SK-N-SH treated with all-trans-retinoic acid at 6 μM for 48 hours (cell line): ENCODE measurements around the gene TMEM132D.

Source experiments
- ATAC-seq: fragments of 200-7000 bp; cut with Tn5 transposase; 3 replicates; pipeline ENCODE4 v1.9.1; 2020; ENCODE audit warnings: mild to moderate bottlenecking, moderate library complexity
- ARNTL ChIP-seq: fragments of 450-650 bp; formaldehyde crosslinking; IDR thresholded peaks from 2 replicates; pipeline ENCODE4 v1.5.0; 2020; ENCODE audit warnings: low read depth, mild to moderate bottlenecking, moderate library complexity, borderline replicate concordance
- BACH2 ChIP-seq: fragments of 250-450 bp; sonication (Bioruptor Pico); IDR thresholded peaks from 2 replicates; pipeline ENCODE4 v1.9.0; 2021; ENCODE audit warnings: mild to moderate bottlenecking, borderline replicate concordance
- CSDC2 ChIP-seq: fragments of 250-450 bp; sonication (Bioruptor Pico); IDR thresholded peaks from 2 replicates; pipeline ENCODE4 v1.5.0; 2020; ENCODE audit warnings: mild to moderate bottlenecking, moderate library complexity
- ESRRG ChIP-seq: fragments of 250-450 bp; sonication (Bioruptor Pico); IDR thresholded peaks from 2 replicates; pipeline ENCODE4 v1.6.1; 2021; ENCODE audit warnings: mild to moderate bottlenecking
- GLIS3 ChIP-seq: fragments of 250-450 bp; sonication (Bioruptor Pico); IDR thresholded peaks from 2 replicates; pipeline ENCODE4 v1.5.0; 2020; ENCODE audit warnings: mild to moderate bottlenecking, moderate library complexity
- ISL1 ChIP-seq: fragments of 250-450 bp; sonication (Bioruptor Pico); IDR thresholded peaks from 2 replicates; pipeline ENCODE4 v2.1.2; 2022; ENCODE audit warnings: mild to moderate bottlenecking, moderate library complexity
- OSR1 ChIP-seq: fragments of 250-450 bp; sonication (Bioruptor Pico); IDR thresholded peaks from 2 replicates; pipeline ENCODE4 v1.8.0; 2022; ENCODE audit warnings: moderate library complexity, mild to moderate bottlenecking, inconsistent platforms
- PPARA ChIP-seq: fragments of 250-450 bp; sonication (Bioruptor Pico); IDR thresholded peaks from 2 replicates; pipeline ENCODE4 v1.5.0; 2020; ENCODE audit warnings: mild to moderate bottlenecking, borderline replicate concordance
- RARB ChIP-seq: fragments of 250-450 bp; sonication (Bioruptor Pico); IDR thresholded peaks from 2 replicates; pipeline ENCODE4 v1.8.0; 2021; ENCODE audit warnings: mild to moderate bottlenecking, moderate library complexity
- SNAI2 ChIP-seq: fragments of 250-450 bp; sonication (Bioruptor Pico); IDR thresholded peaks from 2 replicates; pipeline ENCODE4 v1.5.0; 2020; ENCODE audit warnings: mild to moderate bottlenecking, moderate library complexity
- TOX ChIP-seq: fragments of 250-450 bp; sonication (Bioruptor Pico); IDR thresholded peaks from 2 replicates; pipeline ENCODE4 v1.8.0; 2021; ENCODE audit warnings: mild to moderate bottlenecking, moderate library complexity, borderline replicate concordance
- ZC3H10 ChIP-seq: fragments of 250-450 bp; sonication (Bioruptor Pico); IDR thresholded peaks from 2 replicates; pipeline ENCODE4 v1.5.1; 2021; ENCODE audit warnings: mild to moderate bottlenecking, moderate library complexity
- ZFP3 ChIP-seq: fragments of 250-450 bp; sonication (Bioruptor Pico); IDR thresholded peaks from 2 replicates; pipeline ENCODE4 v1.5.0; 2020; ENCODE audit warnings: mild to moderate bottlenecking, moderate library complexity
- ZFP30 ChIP-seq: fragments of 450-650 bp; formaldehyde crosslinking; IDR thresholded peaks from 2 replicates; pipeline ENCODE4 v1.5.0; 2022; ENCODE audit warnings: mild to moderate bottlenecking, moderate library complexity
- ZNF565 ChIP-seq: fragments of 450-650 bp; formaldehyde crosslinking; conservative IDR thresholded peaks from 2 replicates; pipeline ENCODE4 v1.5.0; 2020; ENCODE audit warnings: low read depth, mild to moderate bottlenecking, moderate library complexity
- ZNF70 ChIP-seq: fragments of 450-650 bp; formaldehyde crosslinking; IDR thresholded peaks from 2 replicates; pipeline ENCODE4 v1.5.0; 2020; ENCODE audit warnings: mild to moderate bottlenecking, moderate library complexity
- ZNF8 ChIP-seq: fragments of 450-650 bp; formaldehyde crosslinking; IDR thresholded peaks from 2 replicates; pipeline ENCODE4 v1.5.0; 2020; ENCODE audit warnings: mild to moderate bottlenecking, moderate library complexity
- TF ChIP-seq, protein P1 (sequence below): fragments of 250-450 bp; sonication (Bioruptor Pico); IDR thresholded peaks from 2 replicates; pipeline ENCODE4 v1.8.0; 2021; ENCODE audit warnings: low read depth, mild to moderate bottlenecking, moderate library complexity, borderline replicate concordance
- TF ChIP-seq, protein P2 (sequence below): fragments of 250-450 bp; sonication (Bioruptor Pico); IDR thresholded peaks from 2 replicates; pipeline ENCODE4 v1.5.0; 2020; ENCODE audit warnings: mild to moderate bottlenecking, moderate library complexity
- TF ChIP-seq, protein P3 (sequence below): fragments of 250-450 bp; sonication (Bioruptor Pico); IDR thresholded peaks from 2 replicates; pipeline ENCODE4 v1.5.1; 2021; ENCODE audit warnings: mild to moderate bottlenecking, moderate library complexity
- TF ChIP-seq, protein P4 (sequence below): fragments of 250-450 bp; sonication (Bioruptor Pico); IDR thresholded peaks from 2 replicates; pipeline ENCODE4 v1.5.1; 2020; ENCODE audit warnings: low read depth, mild to moderate bottlenecking, moderate library complexity
- TF ChIP-seq, protein P5 (sequence below): fragments of 250-450 bp; sonication (Bioruptor Pico); IDR thresholded peaks from 2 replicates; pipeline ENCODE4 v1.8.0; 2020; ENCODE audit warnings: mild to moderate bottlenecking, moderate library complexity, borderline replicate concordance

TMEM132D gene

DNA sequence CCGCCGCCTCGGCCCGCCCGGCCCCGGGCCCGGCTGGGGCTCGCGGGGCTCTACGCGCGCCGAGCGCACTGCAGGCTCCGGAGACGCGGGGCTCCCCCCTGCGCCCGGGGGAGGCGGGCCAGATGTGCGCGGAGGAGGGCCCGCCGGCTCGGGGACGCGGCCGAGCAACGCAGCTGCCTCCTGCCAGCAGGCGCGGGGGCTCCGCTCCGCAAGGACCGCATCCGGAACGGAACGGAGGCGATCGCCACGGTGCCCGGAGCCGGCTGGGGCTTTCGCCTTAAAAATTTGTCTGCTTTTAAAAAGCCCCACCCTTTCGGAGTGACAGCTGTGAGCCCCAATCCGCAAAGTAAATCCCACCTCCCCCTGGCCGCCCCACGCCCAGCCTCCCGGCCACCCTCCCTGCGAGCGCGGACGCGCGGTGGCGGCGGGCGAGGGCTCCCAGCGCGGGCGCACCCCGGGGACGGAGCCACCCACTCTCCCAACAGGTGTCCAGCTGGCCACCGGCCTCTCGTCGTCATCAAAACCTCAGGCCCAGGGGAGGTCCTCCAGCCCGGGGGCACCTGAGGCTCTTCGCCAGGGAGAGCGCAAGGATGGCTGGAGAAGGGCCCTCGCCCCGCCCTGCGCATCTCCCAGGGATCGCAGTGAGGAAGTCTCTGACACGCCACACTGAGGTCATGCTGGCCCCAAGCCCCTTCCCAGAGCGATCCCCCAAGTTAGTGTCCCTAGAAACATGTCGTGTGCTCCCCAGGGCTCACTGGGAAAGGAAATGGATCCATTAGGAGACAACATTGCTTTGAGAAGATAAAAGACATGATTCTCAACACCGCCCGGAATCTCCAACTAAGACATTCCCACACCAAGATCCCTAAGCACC is at the start of gene TMEM132D:
TMEM132D (minus strand) TSS at position 70 of the 874 bp plus-strand sequence.
- TF ChIP-seq RARB (no peak), ZNF70 (CRISPR knock-in tag) (no peak), ZFP30 (CRISPR knock-in tag) (no peak), PPARA (CRISPR knock-in tag) (no peak), TOX (CRISPR knock-in tag) (no peak)
- TF ChIP-seq, protein P1, sequence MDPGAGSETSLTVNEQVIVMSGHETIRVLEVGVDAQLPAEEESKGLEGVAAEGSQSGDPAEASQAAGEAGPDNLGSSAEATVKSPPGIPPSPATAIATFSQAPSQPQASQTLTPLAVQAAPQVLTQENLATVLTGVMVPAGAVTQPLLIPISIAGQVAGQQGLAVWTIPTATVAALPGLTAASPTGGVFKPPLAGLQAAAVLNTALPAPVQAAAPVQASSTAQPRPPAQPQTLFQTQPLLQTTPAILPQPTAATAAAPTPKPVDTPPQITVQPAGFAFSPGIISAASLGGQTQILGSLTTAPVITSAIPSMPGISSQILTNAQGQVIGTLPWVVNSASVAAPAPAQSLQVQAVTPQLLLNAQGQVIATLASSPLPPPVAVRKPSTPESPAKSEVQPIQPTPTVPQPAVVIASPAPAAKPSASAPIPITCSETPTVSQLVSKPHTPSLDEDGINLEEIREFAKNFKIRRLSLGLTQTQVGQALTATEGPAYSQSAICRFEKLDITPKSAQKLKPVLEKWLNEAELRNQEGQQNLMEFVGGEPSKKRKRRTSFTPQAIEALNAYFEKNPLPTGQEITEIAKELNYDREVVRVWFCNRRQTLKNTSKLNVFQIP = no peak
- TF ChIP-seq, protein P2, sequence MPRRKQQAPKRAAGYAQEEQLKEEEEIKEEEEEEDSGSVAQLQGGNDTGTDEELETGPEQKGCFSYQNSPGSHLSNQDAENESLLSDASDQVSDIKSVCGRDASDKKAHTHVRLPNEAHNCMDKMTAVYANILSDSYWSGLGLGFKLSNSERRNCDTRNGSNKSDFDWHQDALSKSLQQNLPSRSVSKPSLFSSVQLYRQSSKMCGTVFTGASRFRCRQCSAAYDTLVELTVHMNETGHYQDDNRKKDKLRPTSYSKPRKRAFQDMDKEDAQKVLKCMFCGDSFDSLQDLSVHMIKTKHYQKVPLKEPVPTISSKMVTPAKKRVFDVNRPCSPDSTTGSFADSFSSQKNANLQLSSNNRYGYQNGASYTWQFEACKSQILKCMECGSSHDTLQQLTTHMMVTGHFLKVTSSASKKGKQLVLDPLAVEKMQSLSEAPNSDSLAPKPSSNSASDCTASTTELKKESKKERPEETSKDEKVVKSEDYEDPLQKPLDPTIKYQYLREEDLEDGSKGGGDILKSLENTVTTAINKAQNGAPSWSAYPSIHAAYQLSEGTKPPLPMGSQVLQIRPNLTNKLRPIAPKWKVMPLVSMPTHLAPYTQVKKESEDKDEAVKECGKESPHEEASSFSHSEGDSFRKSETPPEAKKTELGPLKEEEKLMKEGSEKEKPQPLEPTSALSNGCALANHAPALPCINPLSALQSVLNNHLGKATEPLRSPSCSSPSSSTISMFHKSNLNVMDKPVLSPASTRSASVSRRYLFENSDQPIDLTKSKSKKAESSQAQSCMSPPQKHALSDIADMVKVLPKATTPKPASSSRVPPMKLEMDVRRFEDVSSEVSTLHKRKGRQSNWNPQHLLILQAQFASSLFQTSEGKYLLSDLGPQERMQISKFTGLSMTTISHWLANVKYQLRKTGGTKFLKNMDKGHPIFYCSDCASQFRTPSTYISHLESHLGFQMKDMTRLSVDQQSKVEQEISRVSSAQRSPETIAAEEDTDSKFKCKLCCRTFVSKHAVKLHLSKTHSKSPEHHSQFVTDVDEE (CRISPR knock-in tag) = no peak
- no peak for ATAC-seq

DNA sequence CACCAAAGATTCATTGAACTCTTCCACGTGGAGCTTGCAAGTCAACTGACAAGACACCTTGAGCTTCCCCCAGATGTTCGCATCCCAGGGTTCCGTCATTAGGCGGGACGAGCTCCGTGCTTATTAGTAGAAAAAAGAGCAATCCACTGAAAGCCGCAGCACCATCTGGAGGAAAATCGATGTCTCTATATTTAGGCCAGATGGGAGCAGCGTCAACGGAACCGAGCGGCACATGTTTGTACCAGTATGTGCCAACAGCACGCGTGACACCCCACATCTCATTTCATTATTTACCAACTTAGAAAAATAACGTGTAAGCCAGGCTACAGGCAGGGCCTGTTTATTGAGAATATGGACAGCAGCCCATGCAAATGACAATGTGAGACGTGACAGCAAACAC is 45.8 kb upstream of the TMEM132D start:
- TF ChIP-seq ZNF565 (no peak), ZNF70 (CRISPR knock-in tag) (no peak), ZC3H10 (no peak), ZFP30 (CRISPR knock-in tag) (no peak), ZNF8 (CRISPR knock-in tag) (no peak), PPARA (CRISPR knock-in tag) (no peak), ARNTL (CRISPR knock-in tag) (no peak), ISL1 (CRISPR knock-in tag) (no peak)
- TF ChIP-seq, protein P3, sequence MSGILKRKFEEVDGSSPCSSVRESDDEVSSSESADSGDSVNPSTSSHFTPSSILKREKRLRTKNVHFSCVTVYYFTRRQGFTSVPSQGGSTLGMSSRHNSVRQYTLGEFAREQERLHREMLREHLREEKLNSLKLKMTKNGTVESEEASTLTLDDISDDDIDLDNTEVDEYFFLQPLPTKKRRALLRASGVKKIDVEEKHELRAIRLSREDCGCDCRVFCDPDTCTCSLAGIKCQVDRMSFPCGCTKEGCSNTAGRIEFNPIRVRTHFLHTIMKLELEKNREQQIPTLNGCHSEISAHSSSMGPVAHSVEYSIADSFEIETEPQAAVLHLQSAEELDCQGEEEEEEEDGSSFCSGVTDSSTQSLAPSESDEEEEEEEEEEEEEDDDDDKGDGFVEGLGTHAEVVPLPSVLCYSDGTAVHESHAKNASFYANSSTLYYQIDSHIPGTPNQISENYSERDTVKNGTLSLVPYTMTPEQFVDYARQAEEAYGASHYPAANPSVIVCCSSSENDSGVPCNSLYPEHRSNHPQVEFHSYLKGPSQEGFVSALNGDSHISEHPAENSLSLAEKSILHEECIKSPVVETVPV = no peak
- TF ChIP-seq, protein P4, sequence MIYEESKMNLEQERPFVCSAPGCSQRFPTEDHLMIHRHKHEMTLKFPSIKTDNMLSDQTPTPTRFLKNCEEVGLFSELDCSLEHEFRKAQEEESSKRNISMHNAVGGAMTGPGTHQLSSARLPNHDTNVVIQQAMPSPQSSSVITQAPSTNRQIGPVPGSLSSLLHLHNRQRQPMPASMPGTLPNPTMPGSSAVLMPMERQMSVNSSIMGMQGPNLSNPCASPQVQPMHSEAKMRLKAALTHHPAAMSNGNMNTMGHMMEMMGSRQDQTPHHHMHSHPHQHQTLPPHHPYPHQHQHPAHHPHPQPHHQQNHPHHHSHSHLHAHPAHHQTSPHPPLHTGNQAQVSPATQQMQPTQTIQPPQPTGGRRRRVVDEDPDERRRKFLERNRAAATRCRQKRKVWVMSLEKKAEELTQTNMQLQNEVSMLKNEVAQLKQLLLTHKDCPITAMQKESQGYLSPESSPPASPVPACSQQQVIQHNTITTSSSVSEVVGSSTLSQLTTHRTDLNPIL (CRISPR knock-in tag) = no peak
- no peak for ATAC-seq

DNA sequence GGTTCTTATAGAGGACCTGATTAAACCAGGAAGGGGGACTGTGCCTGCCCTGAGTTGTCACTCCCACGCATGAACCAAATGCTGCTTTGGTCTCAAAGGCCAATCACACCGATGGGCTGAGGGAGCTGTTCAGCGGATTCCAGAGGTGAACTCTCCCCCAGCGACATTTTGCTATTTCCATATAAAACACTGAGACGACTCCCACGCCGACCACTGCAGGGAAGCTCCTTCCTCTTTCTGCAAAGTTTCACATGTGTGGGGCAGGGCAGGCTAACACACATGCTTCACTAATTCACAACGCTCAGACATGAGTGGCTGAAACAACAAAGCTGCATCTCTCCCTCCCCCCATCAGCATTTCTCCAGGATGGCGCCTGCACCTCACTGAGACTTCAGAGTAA is 37.8 kb upstream of the TMEM132D start:
- no peak for ATAC-seq
- TF ChIP-seq SNAI2 (CRISPR knock-in tag) = no peak
- TF ChIP-seq GLIS3 (CRISPR knock-in tag) = no peak
- no peak for TF ChIP-seq RARB
- no peak for TF ChIP-seq ISL1 (CRISPR knock-in tag)
- no peak for TF ChIP-seq BACH2
- no peak for TF ChIP-seq PPARA (CRISPR knock-in tag)
- no peak for TF ChIP-seq ZNF70 (CRISPR knock-in tag)
- TF ChIP-seq, protein P4 (CRISPR knock-in tag) = no peak
- TF ChIP-seq, protein P5, sequence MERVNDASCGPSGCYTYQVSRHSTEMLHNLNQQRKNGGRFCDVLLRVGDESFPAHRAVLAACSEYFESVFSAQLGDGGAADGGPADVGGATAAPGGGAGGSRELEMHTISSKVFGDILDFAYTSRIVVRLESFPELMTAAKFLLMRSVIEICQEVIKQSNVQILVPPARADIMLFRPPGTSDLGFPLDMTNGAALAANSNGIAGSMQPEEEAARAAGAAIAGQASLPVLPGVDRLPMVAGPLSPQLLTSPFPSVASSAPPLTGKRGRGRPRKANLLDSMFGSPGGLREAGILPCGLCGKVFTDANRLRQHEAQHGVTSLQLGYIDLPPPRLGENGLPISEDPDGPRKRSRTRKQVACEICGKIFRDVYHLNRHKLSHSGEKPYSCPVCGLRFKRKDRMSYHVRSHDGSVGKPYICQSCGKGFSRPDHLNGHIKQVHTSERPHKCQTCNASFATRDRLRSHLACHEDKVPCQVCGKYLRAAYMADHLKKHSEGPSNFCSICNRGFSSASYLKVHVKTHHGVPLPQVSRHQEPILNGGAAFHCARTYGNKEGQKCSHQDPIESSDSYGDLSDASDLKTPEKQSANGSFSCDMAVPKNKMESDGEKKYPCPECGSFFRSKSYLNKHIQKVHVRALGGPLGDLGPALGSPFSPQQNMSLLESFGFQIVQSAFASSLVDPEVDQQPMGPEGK = no peak
- TF ChIP-seq, protein P1 = no peak
- no peak for TF ChIP-seq CSDC2 (CRISPR knock-in tag)
- TF ChIP-seq ZNF565 = no peak
- no peak for TF ChIP-seq ZFP30 (CRISPR knock-in tag)
- no peak for TF ChIP-seq ARNTL (CRISPR knock-in tag)
- TF ChIP-seq ZFP3 (CRISPR knock-in tag) = no peak
- TF ChIP-seq TOX (CRISPR knock-in tag) = no peak
- no peak for TF ChIP-seq ZC3H10
- no peak for TF ChIP-seq ESRRG (CRISPR knock-in tag)
- no peak for TF ChIP-seq OSR1 (CRISPR knock-in tag)
